HepG2 (cell line): ENCODE measurements around the gene CSNK1D. TPM values are rescaled to one million over a fixed set of nuclear protein-coding genes. Genes with fewer than 3 reads are reported as not detected.

Source experiments
- ATAC-seq: fragments of 200-7000 bp; cut with Tn5 transposase; 3 replicates; pipeline ENCODE4 v1.9.1; 2020; ENCODE audit warnings: mild to moderate bottlenecking, moderate library complexity
- BruUV-seq: library from RNA; stranded (reverse); fragments of 400-500 nt; replicated peaks from 2 replicates; lab custom pipeline; 2021; lab: Mats Ljungman, UMichigan
- CTCF ChIA-PET: fragments of 300-600 bp; formaldehyde crosslinking; extraction: SDS; loops from one replicate; lab custom pipeline; 2021; ENCODE audit warnings: low total read pairs, inconsistent platforms, low intra/inter-chr PET ratio; lab: Yijun Ruan, JAX
- POLR2A ChIA-PET: fragments of 350-600 bp; sonication (Branson Sonifier 250); formaldehyde crosslinking; loops from one replicate; lab custom pipeline; 2020; ENCODE audit warnings: antibody characterized with exemption, inconsistent platforms; lab: Yijun Ruan, JAX
- DNase-seq: peaks from one replicate; pipeline ENCODE4 v3.0.0-alpha.2; 2015; ENCODE audit warnings: low spot score
- FAIRE-seq: peaks from 3 replicates; lab custom pipeline; 2011; peaks lifted over from hg19 to GRCh38; lab: Jason Lieb, UNC
- H2AFZ ChIP-seq: one replicate; pipeline ENCODE4 v1.6.1; 2011; ENCODE audit warnings: low read length, inconsistent platforms
- H3K27ac ChIP-seq: fragments of 300-600 bp; 3 replicates; pipeline ENCODE4 v1.8.0; 2011; ENCODE audit warnings: mixed run types, mild to moderate bottlenecking, mixed read lengths, low read length, inconsistent platforms; ENCODE audit not compliant: insufficient read depth; ENCODE audit errors: extremely low read length
- H3K27me3 ChIP-seq, 2 experiments: fragments of 200-600 bp in 1 of 2; 2 replicates in 1 of 2; 3 replicates in 1 of 2; pipeline versions ENCODE4 v1.6.0 to v1.8.0; 2011; ENCODE audit warnings: low read length in 2 of 2, mild to moderate bottlenecking in 2 of 2, moderate library complexity in 2 of 2, inconsistent platforms in 1 of 2; ENCODE audit not compliant: insufficient read depth in 2 of 2, control insufficient read depth in 1 of 2
- H3K36me3 ChIP-seq, 2 experiments: fragments of 200-600 bp in 1 of 2; replicated peaks in 1 of 2; 2 replicates in 1 of 2; 3 replicates in 1 of 2; pipeline versions ENCODE4 v1.5.1 to v1.8.0; 2011; ENCODE audit warnings: low read length in 2 of 2, inconsistent platforms in 1 of 2; ENCODE audit not compliant: insufficient read depth in 2 of 2, control insufficient read depth in 1 of 2
- H3K4me1 ChIP-seq: 2 replicates; pipeline ENCODE4 v1.5.1; 2012; ENCODE audit warnings: low read length, inconsistent platforms; ENCODE audit not compliant: insufficient read depth
- H3K4me2 ChIP-seq: 2 replicates; pipeline ENCODE4 v1.6.0; 2011; ENCODE audit warnings: low read depth, low read length, inconsistent platforms
- H3K4me3 ChIP-seq, 3 experiments: fragments of 200-600 bp in 1 of 3; sonication (generic), shearing (Covaris generic) in 1 of 3; replicated peaks in 1 of 3; 2 replicates each; pipeline ENCODE4 v1.5.1; 2011 to 2016; ENCODE audit warnings: low read length in 3 of 3, inconsistent platforms in 2 of 3, low read depth in 2 of 3, mild to moderate bottlenecking in 2 of 3, control low read depth in 1 of 3, mixed read lengths in 1 of 3; ENCODE audit not compliant: insufficient read depth in 1 of 3
- H3K79me2 ChIP-seq: one replicate; pipeline ENCODE4 v1.6.1; 2011; ENCODE audit warnings: low read length, inconsistent platforms; ENCODE audit not compliant: insufficient read depth
- H3K9ac ChIP-seq: 2 replicates; pipeline ENCODE4 v1.6.0; 2011; ENCODE audit warnings: mild to moderate bottlenecking, low read depth, low read length, inconsistent platforms; ENCODE audit not compliant: insufficient read depth
- H3K9me3 ChIP-seq: 2 replicates; pipeline ENCODE4 v1.5.1; 2012; ENCODE audit warnings: mild to moderate bottlenecking, low read length
- H4K20me1 ChIP-seq: 2 replicates; pipeline ENCODE4 v1.6.0; 2011; ENCODE audit warnings: inconsistent platforms, mild to moderate bottlenecking, low read length, moderate library complexity; ENCODE audit not compliant: insufficient read depth
- CSRNP1 ChIP-seq: sonication (generic); formaldehyde crosslinking; IDR thresholded peaks from 2 replicates; pipeline ENCODE4 v1.8.1; 2023; ENCODE audit warnings: mild to moderate bottlenecking, missing genetic modification reagents
- EHMT2 ChIP-seq: fragments of 200-600 bp; sonication (generic); IDR thresholded peaks from 2 replicates; pipeline ENCODE4 v1.7.0; 2017; ENCODE audit warnings: antibody characterized with exemption, low read depth, low read length, borderline replicate concordance
- EP300 ChIP-seq, 3 experiments: sonication (generic) in 1 of 3; formaldehyde crosslinking in 1 of 3; IDR thresholded peaks; 2 replicates each; pipeline versions ENCODE4 v1.5.1 to v1.6.1; 2011 to 2020; ENCODE audit warnings: low read depth in 2 of 3, low read length in 2 of 3, borderline replicate concordance in 1 of 3, improper control_type of control experiment in 1 of 3, mild to moderate bottlenecking in 1 of 3, missing genetic modification reagents in 1 of 3, moderate library complexity in 1 of 3
- FOSL1 ChIP-seq: sonication (generic); formaldehyde crosslinking; IDR thresholded peaks from 2 replicates; pipeline ENCODE4 v1.9.0; 2021; ENCODE audit warnings: missing genetic modification reagents, borderline replicate concordance
- FOXK2 ChIP-seq: fragments of 450-650 bp; IDR thresholded peaks from 2 replicates; pipeline ENCODE4 v1.6.1; 2016
- GFI1 ChIP-seq: sonication (generic); formaldehyde crosslinking; IDR thresholded peaks from 2 replicates; pipeline ENCODE4 v1.5.0; 2020; ENCODE audit warnings: missing genetic modification reagents, mild to moderate bottlenecking, borderline replicate concordance
- HDAC2 ChIP-seq: sonication (generic); formaldehyde crosslinking; IDR thresholded peaks from 2 replicates; pipeline ENCODE4 v1.4.0; 2020; ENCODE audit warnings: missing genetic modification reagents
- HOXA9 ChIP-seq: sonication (generic); formaldehyde crosslinking; IDR thresholded peaks from 2 replicates; pipeline ENCODE4 v1.8.1; 2022; ENCODE audit warnings: missing genetic modification reagents, mild to moderate bottlenecking, moderate library complexity, borderline replicate concordance
- MED8 ChIP-seq: sonication (generic); formaldehyde crosslinking; IDR thresholded peaks from 2 replicates; pipeline ENCODE4 v1.8.1; 2023; ENCODE audit warnings: mild to moderate bottlenecking, missing genetic modification reagents; ENCODE audit not compliant: insufficient replicate concordance
- RFX5 ChIP-seq: IDR thresholded peaks from 2 replicates; pipeline ENCODE4 v1.6.1; 2011; ENCODE audit warnings: low read depth, low read length, improper control_type of control experiment
- SIN3A ChIP-seq: IDR thresholded peaks from 2 replicates; pipeline ENCODE4 v1.6.1; 2011; ENCODE audit warnings: low read depth, mild to moderate bottlenecking, control low read depth, low read length, borderline replicate concordance
- SIX4 ChIP-seq: sonication (generic); formaldehyde crosslinking; IDR thresholded peaks from 2 replicates; pipeline ENCODE4 v1.4.0; 2020; ENCODE audit warnings: missing genetic modification reagents
- TEF ChIP-seq: sonication (generic); formaldehyde crosslinking; IDR thresholded peaks from 2 replicates; pipeline ENCODE4 v1.5.0; 2020; ENCODE audit warnings: missing genetic modification reagents
- ZNF124 ChIP-seq: sonication (generic); formaldehyde crosslinking; IDR thresholded peaks from 2 replicates; pipeline ENCODE4 v1.4.0; 2020; ENCODE audit warnings: missing genetic modification reagents
- ZNF136 ChIP-seq: sonication (generic); formaldehyde crosslinking; IDR thresholded peaks from 2 replicates; pipeline ENCODE4 v1.8.1; 2022; ENCODE audit warnings: low read depth, mild to moderate bottlenecking, moderate library complexity, missing genetic modification reagents
- ZNF562 ChIP-seq: sonication (generic); formaldehyde crosslinking; IDR thresholded peaks from 2 replicates; pipeline ENCODE4 v1.8.0; 2022; ENCODE audit warnings: missing genetic modification reagents, borderline replicate concordance
- ZNF792 ChIP-seq: IDR thresholded peaks from 2 replicates; pipeline ENCODE4 v1.6.1; 2016
- ZZZ3 ChIP-seq: sonication (generic); formaldehyde crosslinking; IDR thresholded peaks from 2 replicates; pipeline ENCODE4 v1.4.0; 2020; ENCODE audit warnings: missing genetic modification reagents, mild to moderate bottlenecking, borderline replicate concordance
- WGBS: methylation state at CpG from one replicate; pipeline ENCODE4 v1.1.6; 2017; ENCODE audit warnings: low lambda C conversion rate; 5-methylcytosine and 5-hydroxymethylcytosine counted together
- in situ Hi-C: cut with HindIII; loops from 2 replicates; pipeline ENCODE4 v1.10.0; 2017; ENCODE audit warnings: low pct_unique_long_range_greater_than_20kb; ENCODE audit not compliant: extremely low pct_ligation_motif_present
- intact Hi-C: fragments of 100-400 bp; cut with micrococcal nuclease; formaldehyde crosslinking; loops from one replicate; pipeline ENCODE4 v1.10.0; 2022; ENCODE audit not compliant: unreplicated experiment
- polyA plus RNA-seq, 8 experiments: library from polyadenylated mRNA; depleted of rRNA in 3 of 8; stranded (reverse) in 7 of 8; unstranded in 1 of 8; fragments of >200 nt; fragmentation: Illumina TruSeq in 4 of 8; extraction: Trizol in 4 of 8; gene quantifications; 2 replicates each; pipeline versions ENCODE4 v1.2.1 to v1.2.3, GENCODE V29; 2011 to 2016; ENCODE audit warnings: low read depth in 4 of 8, missing spikeins in 1 of 8, mixed read lengths in 1 of 8; ENCODE audit not compliant: insufficient read depth in 1 of 8
- total RNA-seq, 5 experiments: library from RNA; depleted of rRNA; stranded (reverse); fragments of >200 nt; fragmentation: Illumina TruSeq; extraction: Trizol; gene quantifications; 2 replicates each; pipeline ENCODE4 v1.2.3, GENCODE V29; 2016; ENCODE audit warnings: low read depth in 1 of 5

The CSNK1D gene
- total and polyA plus RNA-seq, 2 of the 13 experiments (the other 11 are each of a cell fraction or from before 2014, with no cell fraction given): 31.5 to 128 TPM

GRCh38 chr17:82227629-82228277 lies 45.7 kb downstream of the CSNK1D start (continued):
- TF ChIP-seq CSRNP1 (CRISPR knock-in tag): peak; percentile 15; the same call in 1 of the 2 replicates
- TF ChIP-seq FOXK2: no peak
- no peak for TF ChIP-seq GFI1 (CRISPR knock-in tag)

GRCh38 chr17:82226809-82227628 lies 46.5 kb downstream of the CSNK1D start:
- 37% methylated on average over 8 of the region's 16 CpGs for WGBS
- Histone ChIP-seq H3K4me3 (peak overlapping the region; percentile 8 to 77 (median 60); a peak in 4 of 6 replicates), H3K9me3 (no peaks in the 10 kb centered on the region), H2AFZ (no peak overlapping the region), H3K36me3 (no peaks in the 10 kb centered on the region), H3K9ac (peak overlapping the region; percentile 66), H3K27me3 (no peaks in the 10 kb centered on the region; a peak in 1 of 5 replicates), H3K4me2 (peak overlapping the region; percentile 95), H3K27ac (peak overlapping the region; percentile 27), H3K79me2 (peaks cover 28% of the 10 kb centered on the region), H3K4me1 (peaks cover 52% of the 10 kb centered on the region), H4K20me1 (peaks cover 25% of the 10 kb centered on the region)
- intact Hi-C loops: no loop called here
- FAIRE-seq (no peak), ATAC-seq (peak; percentile 5; the same call in 1 of the 3 replicates), DNase-seq (no peak)
- BruUV-seq: no TSS peak
- CTCF ChIA-PET: no interaction called here
- POLR2A ChIA-PET: interaction anchor here (1.0 to 3.2 kb wide), 6 partner anchors 9 to 250 kb away, joined by 3 to 29 read pairs (median 8); partner anchors contain the start of gene CCDC57
- in situ Hi-C loops: no loop called here
- TF ChIP-seq EP300 (IDR thresholded peaks at IDR 0.05; ENCODE audit: low read depth in 2 of 2, low read length in 2 of 2): no peak
- TF ChIP-seq EP300 (CRISPR knock-in tag; IDR thresholded peaks at IDR 0.05; ENCODE audit: borderline replicate concordance): peak; percentile 32; the same call in 1 of the 2 replicates
- no peak for TF ChIP-seq FOSL1 (CRISPR knock-in tag)
- TF ChIP-seq SIN3A: no peak
- TF ChIP-seq HOXA9 (CRISPR knock-in tag): no peak
- no peak for TF ChIP-seq ZZZ3 (CRISPR knock-in tag)
- peak; percentile 8; the same call in 1 of the 2 replicates for TF ChIP-seq HDAC2 (CRISPR knock-in tag)
- no peak for TF ChIP-seq TEF (CRISPR knock-in tag)
- no peak for TF ChIP-seq EHMT2
- TF ChIP-seq ZNF124 (CRISPR knock-in tag): no peak
- no peak for TF ChIP-seq SIX4 (CRISPR knock-in tag)
- no peak for TF ChIP-seq MED8
- no peak for TF ChIP-seq ZNF136 (CRISPR knock-in tag)
- no peak for TF ChIP-seq ZNF562 (CRISPR knock-in tag)
- TF ChIP-seq RFX5: no peak
- TF ChIP-seq ZNF792 (CRISPR knock-in tag): no peak
